Measurements from ENCODE around the gene PARP15. TPM values are rescaled to one million over a fixed set of nuclear protein-coding genes. Genes with fewer than 3 reads are reported as not detected.

PARP15 gene
- total RNA-seq, 1 donor from 2014 or later: not detected

DNA sequence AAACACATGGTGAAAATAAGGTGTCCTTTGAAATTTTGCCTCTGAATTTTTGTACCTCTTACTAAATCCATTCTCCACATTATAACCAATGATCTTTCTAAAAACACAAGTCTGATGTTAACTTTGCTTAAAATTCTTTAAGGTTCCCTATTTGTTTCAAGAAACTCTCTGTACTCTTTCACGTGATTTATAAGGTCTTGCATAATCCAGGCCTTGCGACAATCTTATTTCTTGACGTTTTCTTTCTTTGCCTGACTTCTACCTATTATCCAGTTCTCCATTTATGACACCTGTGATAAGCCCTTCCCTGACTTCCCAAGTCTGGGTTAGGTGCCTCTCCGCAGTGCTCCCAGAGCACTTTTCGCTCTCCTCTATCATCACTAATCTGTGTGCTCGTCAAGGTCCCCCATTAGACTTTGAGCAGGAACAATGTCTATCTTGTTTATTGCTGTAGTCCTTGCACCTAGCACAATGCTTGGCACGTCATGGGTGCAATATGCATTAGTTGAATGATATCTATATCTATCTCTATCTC, 38.4 kb upstream of the PARP15 start:
- no peaks in the 10 kb centered on the region for H3K9me3 Mint-ChIP-seq
- Histone ChIP-seq H4K20me1 (ENCODE audit: low read depth) (no peaks in the 10 kb centered on the region), H2AFZ (replicated peaks) (no peak overlapping the region), H3F3A (ENCODE audit: low read depth) (no peaks in the 10 kb centered on the region), H3K9ac (no peak overlapping the region), H3K4me1 (peaks cover 3% of the 10 kb centered on the region), H3K9me3 (ENCODE audit: low read depth) (no peaks in the 10 kb centered on the region), H3K27ac (no peak overlapping the region), H3K36me3 (no peaks in the 10 kb centered on the region), H3K79me2 (ENCODE audit: low read depth) (no peaks in the 10 kb centered on the region), H3K27me3 (no peaks in the 10 kb centered on the region), H3K4me3 (no peak overlapping the region), H3K4me2 (no peak overlapping the region)
- no peaks in the 10 kb centered on the region for H3K36me3 Mint-ChIP-seq
- TF ChIP-seq, protein P1, sequence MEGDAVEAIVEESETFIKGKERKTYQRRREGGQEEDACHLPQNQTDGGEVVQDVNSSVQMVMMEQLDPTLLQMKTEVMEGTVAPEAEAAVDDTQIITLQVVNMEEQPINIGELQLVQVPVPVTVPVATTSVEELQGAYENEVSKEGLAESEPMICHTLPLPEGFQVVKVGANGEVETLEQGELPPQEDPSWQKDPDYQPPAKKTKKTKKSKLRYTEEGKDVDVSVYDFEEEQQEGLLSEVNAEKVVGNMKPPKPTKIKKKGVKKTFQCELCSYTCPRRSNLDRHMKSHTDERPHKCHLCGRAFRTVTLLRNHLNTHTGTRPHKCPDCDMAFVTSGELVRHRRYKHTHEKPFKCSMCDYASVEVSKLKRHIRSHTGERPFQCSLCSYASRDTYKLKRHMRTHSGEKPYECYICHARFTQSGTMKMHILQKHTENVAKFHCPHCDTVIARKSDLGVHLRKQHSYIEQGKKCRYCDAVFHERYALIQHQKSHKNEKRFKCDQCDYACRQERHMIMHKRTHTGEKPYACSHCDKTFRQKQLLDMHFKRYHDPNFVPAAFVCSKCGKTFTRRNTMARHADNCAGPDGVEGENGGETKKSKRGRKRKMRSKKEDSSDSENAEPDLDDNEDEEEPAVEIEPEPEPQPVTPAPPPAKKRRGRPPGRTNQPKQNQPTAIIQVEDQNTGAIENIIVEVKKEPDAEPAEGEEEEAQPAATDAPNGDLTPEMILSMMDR (IDR thresholded peaks at IDR 0.05): no peak
- H3K4me3 Mint-ChIP-seq: no peak overlapping the region
- peaks cover 4% of the 10 kb centered on the region for H3K27me3 Mint-ChIP-seq (ENCODE audit: insufficient read depth, low read depth)
- H3K4me1 Mint-ChIP-seq: no peaks in the 10 kb centered on the region
- no peak for DNase-seq (ENCODE audit: low spot score)
- H3K27ac Mint-ChIP-seq: no peak overlapping the region

DNA sequence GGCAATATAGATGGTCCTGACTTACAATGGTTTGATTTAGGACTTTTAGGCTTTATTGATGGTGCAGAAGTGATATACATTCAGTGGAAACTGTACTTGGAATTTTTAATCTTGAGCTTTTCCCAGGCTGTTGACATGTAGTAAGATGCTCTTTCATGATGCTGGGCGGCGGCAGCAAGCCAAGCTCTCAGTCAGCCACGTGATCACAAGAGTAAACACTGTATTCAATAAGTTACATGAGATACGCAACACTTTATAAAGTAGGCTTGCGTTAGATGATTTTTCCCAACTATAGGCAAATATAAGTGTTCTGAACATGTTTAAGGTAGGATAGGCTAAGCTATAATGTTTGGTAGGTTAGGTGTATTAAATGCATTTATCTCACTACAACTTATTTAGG, 31.3 kb upstream of the PARP15 start:
- no peaks in the 10 kb centered on the region for H3F3A ChIP-seq (ENCODE audit: low read depth)
- H4K20me1 ChIP-seq (ENCODE audit: low read depth): no peaks in the 10 kb centered on the region
- no peaks in the 10 kb centered on the region for H3K9me3 Mint-ChIP-seq
- no peaks in the 10 kb centered on the region for H3K9me3 ChIP-seq (ENCODE audit: low read depth)
- TF ChIP-seq EZH2 (IDR thresholded peaks at IDR 0.05): no peak
- TF ChIP-seq EZH2phosphoT487 (IDR thresholded peaks at IDR 0.05): no peak
- TF ChIP-seq, protein P1 (IDR thresholded peaks at IDR 0.05): no peak
- H3K27me3 Mint-ChIP-seq (ENCODE audit: insufficient read depth, low read depth): peaks cover 4% of the 10 kb centered on the region
- no peaks in the 10 kb centered on the region for H3K36me3 ChIP-seq
- H3K36me3 Mint-ChIP-seq: no peaks in the 10 kb centered on the region
- H3K4me3 Mint-ChIP-seq: no peak overlapping the region
- no peaks in the 10 kb centered on the region for H3K4me1 ChIP-seq
- H3K27ac ChIP-seq: no peak overlapping the region
- H3K79me2 ChIP-seq (ENCODE audit: low read depth): no peaks in the 10 kb centered on the region
- no peak overlapping the region for H3K4me2 ChIP-seq
- no peak for DNase-seq (ENCODE audit: low spot score)
- no peaks in the 10 kb centered on the region for H3K27me3 ChIP-seq
- no peak overlapping the region for H3K4me3 ChIP-seq
- H3K4me1 Mint-ChIP-seq: no peaks in the 10 kb centered on the region
- H2AFZ ChIP-seq (replicated peaks): no peak overlapping the region
- H3K27ac Mint-ChIP-seq: no peak overlapping the region
- no peak overlapping the region for H3K9ac ChIP-seq

DNA sequence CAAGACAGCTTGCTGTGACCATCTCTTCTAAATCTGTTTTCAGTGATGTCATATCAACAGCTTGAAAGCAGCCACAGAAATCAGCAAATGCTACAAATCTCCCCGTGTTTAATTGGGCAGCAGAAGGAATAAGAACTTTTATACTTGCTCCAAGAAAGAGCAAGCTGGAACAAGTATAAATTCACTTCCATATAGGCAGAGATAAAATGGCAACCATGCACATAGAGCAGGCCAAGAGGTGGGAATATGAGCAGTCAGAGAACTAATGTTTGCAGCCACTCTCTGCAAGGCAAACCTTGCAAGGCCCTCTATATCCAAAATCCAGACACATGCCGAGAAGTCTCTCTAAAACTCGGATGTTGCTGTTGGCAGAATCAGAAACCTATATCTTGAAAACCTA, 29.4 kb upstream of the PARP15 start:
- no peaks in the 10 kb centered on the region for H3K79me2 ChIP-seq (ENCODE audit: low read depth)
- no peaks in the 10 kb centered on the region for H3K36me3 ChIP-seq
- H3K9ac ChIP-seq: no peak overlapping the region
- no peak for DNase-seq (ENCODE audit: low spot score)
- H3K4me1 Mint-ChIP-seq: no peaks in the 10 kb centered on the region
- H3K27ac Mint-ChIP-seq: no peak overlapping the region
- H3K36me3 Mint-ChIP-seq: no peaks in the 10 kb centered on the region
- TF ChIP-seq, protein P1 (IDR thresholded peaks at IDR 0.05): no peak
- no peaks in the 10 kb centered on the region for H3K4me1 ChIP-seq
- no peaks in the 10 kb centered on the region for H3K9me3 Mint-ChIP-seq
- H3K27me3 ChIP-seq: no peaks in the 10 kb centered on the region
- H3F3A ChIP-seq (ENCODE audit: low read depth): no peaks in the 10 kb centered on the region
- no peak overlapping the region for H2AFZ ChIP-seq (replicated peaks)
- H3K27ac ChIP-seq: no peak overlapping the region
- no peak overlapping the region for H3K4me3 Mint-ChIP-seq
- H3K4me2 ChIP-seq: no peak overlapping the region
- H3K4me3 ChIP-seq: no peak overlapping the region
- peaks cover 3% of the 10 kb centered on the region for H3K27me3 Mint-ChIP-seq (ENCODE audit: insufficient read depth, low read depth)
- no peaks in the 10 kb centered on the region for H3K9me3 ChIP-seq (ENCODE audit: low read depth)
- H4K20me1 ChIP-seq (ENCODE audit: low read depth): no peaks in the 10 kb centered on the region
